ENCODE results near the gene RCBTB2. TPM values are rescaled to one million over a fixed set of nuclear protein-coding genes. Genes with fewer than 3 reads are reported as not detected.

The RCBTB2 gene
- total and polyA plus RNA-seq, 9 of the 15 experiments (the other 6 are each of a cell fraction or from before 2014, with no cell fraction given): 0.91 to 3.3 (median 1.5) TPM

DNA sequence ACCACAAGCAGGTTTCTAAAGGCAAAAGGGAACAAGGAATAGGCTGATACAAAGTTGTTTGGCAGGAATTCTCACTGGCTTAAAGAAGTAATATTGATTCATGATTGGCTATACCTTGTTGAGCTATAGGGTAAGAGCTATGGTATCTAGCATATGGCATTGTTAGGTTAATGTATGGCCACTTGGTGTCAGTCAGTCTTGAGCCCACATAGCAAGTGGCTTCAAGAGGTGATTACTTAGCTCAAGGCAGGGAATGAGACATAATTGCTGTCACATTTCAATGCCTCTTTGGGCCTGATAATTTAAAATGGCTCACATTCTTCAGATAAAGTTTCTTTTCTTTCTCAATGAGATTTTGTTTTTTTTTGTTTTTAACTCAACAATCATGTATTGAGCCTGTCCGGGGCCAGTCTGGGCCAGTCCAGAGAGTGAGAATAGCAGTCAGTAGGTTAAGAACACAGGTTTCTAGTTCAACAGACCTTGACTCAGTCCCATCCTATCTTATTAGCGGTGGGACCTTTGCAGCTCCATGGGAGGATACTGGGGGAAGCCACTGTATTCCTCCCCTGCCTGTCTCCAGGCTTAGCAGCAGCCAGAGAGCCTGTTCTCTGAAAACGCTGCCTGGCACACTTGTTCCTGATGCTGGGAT, 45.8 kb upstream of the RCBTB2 start:
- Histone ChIP-seq H3K9me1 (ENCODE audit: control insufficient read depth, insufficient read depth, low read length) (no peaks in the 10 kb centered on the region), H3K27me3 (ENCODE audit: control insufficient read depth in 2 of 2, insufficient read depth in 2 of 2, low read length in 2 of 2) (0 out of 5 replicates have a peak, but pooled peaks cover 0 to 3% of the 10 kb centered on the region in 2 experiments), H3K9me3 (replicated peaks; ENCODE audit: control insufficient read depth, insufficient read depth, low read depth, low read length) (no peaks in the 10 kb centered on the region), H3K27ac (ENCODE audit: extremely low read depth, low read depth, low read length) (no peak overlapping the region), H4K20me1 (replicated peaks; ENCODE audit: control insufficient read depth, insufficient read depth, low read length) (no peaks in the 10 kb centered on the region), H3K4me3 (no peak overlapping the region), H3K36me3 (ENCODE audit: control insufficient read depth, insufficient read depth, low read length) (no peaks in the 10 kb centered on the region), H3K4me2 (ENCODE audit: insufficient read depth, low read length) (no peak overlapping the region), H3K4me1 (replicated peaks in 1 of 2; ENCODE audit: control insufficient read depth in 2 of 2, insufficient read depth in 2 of 2, low read length in 2 of 2) (no peaks in the 10 kb centered on the region), H2AFZ (ENCODE audit: low read depth, low read length) (no peak overlapping the region), H3K79me2 (ENCODE audit: control insufficient read depth, insufficient read depth, low read length) (no peaks in the 10 kb centered on the region), H3K9ac (ENCODE audit: insufficient read depth in 1 of 2, low read depth in 2 of 2, low read length in 2 of 2) (no peak overlapping the region)
- POLR2A ChIA-PET: no interaction called here
- 28% methylated on average over 2 of the region's 3 CpGs for WGBS (ENCODE audit: insufficient coverage, low coverage, missing lambda C conversion rate)
- FAIRE-seq (no peak), DNase-seq (ENCODE audit: extremely low read depth in 1 of 4, low spot score in 3 of 4) (no peak), ATAC-seq (no peak)
- intact Hi-C loops (cut with micrococcal nuclease): loop anchor here (5.0 kb wide), 1 partner anchor 46 kb away; the partner anchor contains the start of gene RCBTB2
- BruUV-seq (replicated peaks): no TSS peak
- TF ChIP-seq ZZZ3 (IDR thresholded peaks at IDR 0.05): no peak
- no peak for TF ChIP-seq ZNF785 (CRISPR knock-in tag; IDR thresholded peaks at IDR 0.05)
- no peak for TF ChIP-seq BDP1 (IDR thresholded peaks at IDR 0.05; ENCODE audit: insufficient read depth, insufficient read length)
- TF ChIP-seq, protein P1, sequence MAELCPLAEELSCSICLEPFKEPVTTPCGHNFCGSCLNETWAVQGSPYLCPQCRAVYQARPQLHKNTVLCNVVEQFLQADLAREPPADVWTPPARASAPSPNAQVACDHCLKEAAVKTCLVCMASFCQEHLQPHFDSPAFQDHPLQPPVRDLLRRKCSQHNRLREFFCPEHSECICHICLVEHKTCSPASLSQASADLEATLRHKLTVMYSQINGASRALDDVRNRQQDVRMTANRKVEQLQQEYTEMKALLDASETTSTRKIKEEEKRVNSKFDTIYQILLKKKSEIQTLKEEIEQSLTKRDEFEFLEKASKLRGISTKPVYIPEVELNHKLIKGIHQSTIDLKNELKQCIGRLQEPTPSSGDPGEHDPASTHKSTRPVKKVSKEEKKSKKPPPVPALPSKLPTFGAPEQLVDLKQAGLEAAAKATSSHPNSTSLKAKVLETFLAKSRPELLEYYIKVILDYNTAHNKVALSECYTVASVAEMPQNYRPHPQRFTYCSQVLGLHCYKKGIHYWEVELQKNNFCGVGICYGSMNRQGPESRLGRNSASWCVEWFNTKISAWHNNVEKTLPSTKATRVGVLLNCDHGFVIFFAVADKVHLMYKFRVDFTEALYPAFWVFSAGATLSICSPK (IDR thresholded peaks at IDR 0.05; ENCODE audit: borderline replicate concordance): no peak
- TF ChIP-seq, protein P2, sequence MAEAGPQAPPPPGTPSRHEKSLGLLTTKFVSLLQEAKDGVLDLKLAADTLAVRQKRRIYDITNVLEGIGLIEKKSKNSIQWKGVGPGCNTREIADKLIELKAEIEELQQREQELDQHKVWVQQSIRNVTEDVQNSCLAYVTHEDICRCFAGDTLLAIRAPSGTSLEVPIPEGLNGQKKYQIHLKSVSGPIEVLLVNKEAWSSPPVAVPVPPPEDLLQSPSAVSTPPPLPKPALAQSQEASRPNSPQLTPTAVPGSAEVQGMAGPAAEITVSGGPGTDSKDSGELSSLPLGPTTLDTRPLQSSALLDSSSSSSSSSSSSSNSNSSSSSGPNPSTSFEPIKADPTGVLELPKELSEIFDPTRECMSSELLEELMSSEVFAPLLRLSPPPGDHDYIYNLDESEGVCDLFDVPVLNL (CRISPR knock-in tag; IDR thresholded peaks at IDR 0.05; ENCODE audit: low read depth): no peak
- TF ChIP-seq, protein P3, sequence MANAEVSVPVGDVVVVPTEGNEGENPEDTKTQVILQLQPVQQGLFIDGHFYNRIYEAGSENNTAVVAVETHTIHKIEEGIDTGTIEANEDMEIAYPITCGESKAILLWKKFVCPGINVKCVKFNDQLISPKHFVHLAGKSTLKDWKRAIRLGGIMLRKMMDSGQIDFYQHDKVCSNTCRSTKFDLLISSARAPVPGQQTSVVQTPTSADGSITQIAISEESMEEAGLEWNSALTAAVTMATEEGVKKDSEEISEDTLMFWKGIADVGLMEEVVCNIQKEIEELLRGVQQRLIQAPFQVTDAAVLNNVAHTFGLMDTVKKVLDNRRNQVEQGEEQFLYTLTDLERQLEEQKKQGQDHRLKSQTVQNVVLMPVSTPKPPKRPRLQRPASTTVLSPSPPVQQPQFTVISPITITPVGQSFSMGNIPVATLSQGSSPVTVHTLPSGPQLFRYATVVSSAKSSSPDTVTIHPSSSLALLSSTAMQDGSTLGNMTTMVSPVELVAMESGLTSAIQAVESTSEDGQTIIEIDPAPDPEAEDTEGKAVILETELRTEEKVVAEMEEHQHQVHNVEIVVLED (CRISPR knock-in tag; IDR thresholded peaks at IDR 0.05): no peak
- no peak for TF ChIP-seq PRPF4 (IDR thresholded peaks at IDR 0.05; ENCODE audit: insufficient read depth, low read depth, low read length, poor library complexity, severe bottlenecking)
- TF ChIP-seq ZFX (CRISPR knock-in tag; IDR thresholded peaks at IDR 0.05): no peak
- no peak for TF ChIP-seq MYBL2 (IDR thresholded peaks at IDR 0.05; ENCODE audit: low read depth)
- no peak for TF ChIP-seq MYBL2 (CRISPR knock-in tag; IDR thresholded peaks at IDR 0.05; ENCODE audit: borderline replicate concordance)
- no peak for TF ChIP-seq RBM15 (IDR thresholded peaks at IDR 0.05; ENCODE audit: insufficient read depth, low read length)
- TF ChIP-seq DPF2 (IDR thresholded peaks at IDR 0.05): no peak
- TF ChIP-seq MTA1 (IDR thresholded peaks at IDR 0.05; ENCODE audit: borderline replicate concordance): no peak
- TF ChIP-seq ESRRA (IDR thresholded peaks at IDR 0.05; ENCODE audit: borderline replicate concordance, low read depth): no peak
- in situ Hi-C loops (cut with MboI): loop anchor here (10.0 to 25.0 kb wide), 2 partner anchors 241 to 454 kb away; no protein-coding TSS in a partner anchor
- CTCF ChIA-PET (ENCODE audit: low intra/inter-chr PET ratio): interaction anchor here (1.1 kb wide), 1 partner anchor 452 kb away, joined by 4 read pairs; no protein-coding TSS in a partner anchor
